GM21423 (cell line): ENCODE data around the gene TEX264.

ENCODE experiments used
- ATAC-seq: cut with Tn5 transposase; IDR thresholded peaks from one replicate; pipeline ENCODE4 v1.9.1; 2021; ENCODE audit warnings: mild to moderate bottlenecking, moderate library complexity; ENCODE audit not compliant: unreplicated experiment

Gene TEX264

DNA sequence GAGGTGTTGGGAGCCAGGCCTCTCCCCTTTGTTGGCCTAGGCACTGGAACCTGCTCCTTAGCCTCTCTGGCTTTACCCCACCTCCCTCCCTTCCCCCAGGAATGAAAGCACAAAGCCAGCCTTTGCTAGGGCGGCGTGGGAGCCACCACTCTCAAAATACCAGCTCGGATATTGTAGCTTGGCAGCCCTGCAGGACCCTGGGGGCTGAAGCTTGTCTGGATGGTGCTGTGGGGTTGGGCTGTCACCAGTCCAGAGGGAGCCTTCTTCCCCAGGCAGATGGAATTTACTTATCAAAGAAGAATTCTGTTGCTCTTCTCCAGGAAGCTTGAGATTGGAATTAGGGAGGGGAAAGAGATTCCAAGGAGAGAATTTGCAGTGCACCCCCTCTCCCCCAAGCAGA lies 20.9 kb downstream of the TEX264 start:
- ATAC-seq, result no peak

DNA sequence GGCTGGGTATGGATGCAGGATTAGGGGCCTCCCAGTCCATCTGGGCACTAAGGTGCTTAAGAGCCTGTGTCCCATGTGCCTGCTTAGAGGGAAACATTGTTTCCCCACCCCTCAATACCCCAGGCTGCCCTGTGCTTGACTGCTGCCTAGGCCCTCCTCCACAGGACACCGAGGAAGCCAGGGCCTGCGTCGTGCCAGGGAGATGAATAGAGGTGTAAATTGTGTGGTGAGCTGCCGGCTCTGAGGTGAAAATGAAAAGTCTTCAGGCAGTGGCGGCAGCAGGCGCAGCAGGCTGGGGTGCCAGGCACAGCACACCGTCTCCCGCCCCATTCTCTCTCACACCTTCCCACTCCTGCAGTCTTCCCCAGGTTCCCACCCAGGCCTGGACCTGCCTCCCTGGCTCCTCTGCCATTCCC lies 21.9 kb downstream of the TEX264 start:
- ATAC-seq, result no peak

DNA sequence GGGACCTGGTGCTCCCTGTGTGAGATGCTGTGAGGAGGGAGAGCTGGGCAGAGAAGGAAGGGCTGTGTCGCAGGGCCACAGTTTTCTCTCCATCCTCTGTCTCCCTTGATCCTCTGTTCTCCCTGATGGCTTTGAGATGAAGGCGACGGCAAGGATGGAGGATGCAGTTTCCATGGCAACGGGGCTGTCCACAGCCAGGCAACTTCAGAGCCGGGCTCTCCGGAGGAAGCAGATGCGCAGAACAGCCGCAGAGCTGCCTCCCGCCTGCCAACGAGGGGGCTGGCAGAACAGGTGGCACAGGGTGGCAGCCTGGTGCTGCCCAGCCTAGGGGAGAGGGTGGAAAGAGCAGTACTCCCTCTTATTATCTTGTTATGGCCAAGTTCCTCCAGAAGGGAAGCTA lies 25.9 kb downstream of the TEX264 start:
- no peak for ATAC-seq

DNA sequence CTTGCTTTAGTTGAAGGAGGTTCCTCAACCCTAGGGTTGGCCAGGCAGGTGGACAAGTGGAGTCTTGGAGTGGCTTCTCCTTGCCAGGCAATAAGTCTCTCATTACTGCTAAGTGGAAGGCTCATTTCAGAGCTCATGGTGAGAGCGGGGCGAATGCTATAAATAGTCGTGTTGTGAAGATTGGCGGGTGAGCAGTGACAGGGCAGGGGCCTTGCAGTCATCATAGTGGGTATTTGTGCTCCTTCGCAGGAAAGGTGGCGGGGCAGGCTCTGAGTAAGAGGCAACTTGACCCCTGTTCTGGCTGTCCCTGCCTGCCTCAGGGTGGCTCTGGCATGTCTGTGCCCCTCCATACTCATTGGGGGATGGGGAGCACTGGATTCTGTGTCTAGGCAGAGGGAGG lies 27.2 kb downstream of the TEX264 start:
- ATAC-seq, result no peak

GRCh38 chr3:51700403-51700802 lies 29.4 kb downstream of the TEX264 start:
- no peak for ATAC-seq

DNA sequence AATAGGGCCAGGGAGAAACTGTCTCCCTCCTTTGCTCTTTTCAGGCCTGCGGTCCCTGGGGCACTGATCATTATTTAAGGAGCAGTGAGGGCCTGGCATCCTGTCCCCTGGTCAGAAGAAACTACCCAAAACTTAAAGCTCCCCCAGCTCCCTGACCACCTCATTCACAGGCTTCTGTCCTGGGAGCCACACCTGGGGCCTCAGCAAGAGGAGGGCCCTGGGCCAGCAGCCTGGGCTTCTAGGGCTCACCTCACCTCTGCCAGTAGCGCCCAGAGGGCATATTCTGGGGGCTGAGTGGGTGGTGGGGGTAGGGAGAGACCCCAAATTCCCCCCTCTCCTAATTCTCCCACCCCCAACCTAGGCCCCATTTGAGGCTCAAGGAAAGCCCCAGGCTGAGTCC lies 31.1 kb downstream of the TEX264 start:
- ATAC-seq, result no peak

DNA sequence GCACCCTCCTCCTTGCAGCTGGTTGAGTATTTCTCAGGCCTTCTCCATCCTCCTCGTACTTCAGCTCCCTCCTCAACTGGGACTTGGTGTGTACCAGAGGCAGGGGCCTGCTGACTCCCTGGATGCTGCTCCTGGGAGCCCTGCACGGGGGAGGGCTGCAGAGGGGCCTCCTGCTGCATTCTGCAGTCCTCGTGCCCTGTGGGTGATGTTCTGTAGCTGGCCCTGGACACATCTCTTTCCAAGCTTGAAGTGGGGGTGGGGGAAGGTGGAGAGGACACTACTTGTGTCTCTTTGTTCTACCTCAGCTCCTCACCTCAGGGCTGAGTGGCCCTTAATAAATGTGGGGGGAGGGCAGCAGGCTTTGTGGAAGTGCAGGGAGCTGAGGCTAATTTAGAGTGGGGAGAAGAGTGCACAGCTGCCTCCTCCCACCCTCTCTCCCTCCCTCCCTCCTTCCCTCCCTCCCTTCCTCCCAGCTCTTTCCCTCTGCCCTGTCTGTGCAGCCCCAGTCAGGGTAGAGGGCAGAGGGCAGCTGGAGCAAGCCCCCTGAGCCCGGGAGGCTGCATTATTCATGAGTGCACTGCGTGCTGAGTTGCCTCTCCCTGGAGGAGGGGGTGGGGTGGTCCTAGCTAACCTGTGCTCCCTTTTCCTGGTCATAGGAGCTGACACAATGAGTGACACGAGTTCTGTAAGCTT lies 32.2 kb downstream of the TEX264 start:
- ATAC-seq, result no peak

DNA sequence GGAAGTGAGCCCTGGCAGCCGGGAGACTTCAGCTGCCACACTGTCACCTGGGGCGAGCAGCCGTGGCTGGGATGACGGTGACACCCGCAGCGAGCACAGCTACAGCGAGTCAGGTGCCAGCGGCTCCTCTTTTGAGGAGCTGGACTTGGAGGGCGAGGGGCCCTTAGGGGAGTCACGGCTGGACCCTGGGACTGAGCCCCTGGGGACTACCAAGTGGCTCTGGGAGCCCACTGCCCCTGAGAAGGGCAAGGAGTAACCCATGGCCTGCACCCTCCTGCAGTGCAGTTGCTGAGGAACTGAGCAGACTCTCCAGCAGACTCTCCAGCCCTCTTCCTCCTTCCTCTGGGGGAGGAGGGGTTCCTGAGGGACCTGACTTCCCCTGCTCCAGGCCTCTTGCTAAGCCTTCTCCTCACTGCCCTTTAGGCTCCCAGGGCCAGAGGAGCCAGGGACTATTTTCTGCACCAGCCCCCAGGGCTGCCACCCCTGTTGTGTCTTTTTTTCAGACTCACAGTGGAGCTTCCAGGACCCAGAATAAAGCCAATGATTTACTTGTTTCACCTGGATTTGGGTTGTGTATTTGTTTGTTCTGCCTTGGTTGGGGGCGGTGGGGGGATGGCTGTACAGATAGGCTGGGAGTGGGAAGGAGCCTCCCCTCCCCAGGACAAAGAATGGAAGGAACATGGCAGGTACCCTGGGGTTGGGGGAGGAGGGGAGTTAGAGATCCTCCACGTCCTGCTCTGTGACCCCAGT lies 32.9 kb downstream of the TEX264 start:
- ATAC-seq, result no peak

- ATAC-seq, result no peak
Observed at GRCh38 chr3:51704511-51704950, 33.5 kb downstream of the TEX264 start.

DNA sequence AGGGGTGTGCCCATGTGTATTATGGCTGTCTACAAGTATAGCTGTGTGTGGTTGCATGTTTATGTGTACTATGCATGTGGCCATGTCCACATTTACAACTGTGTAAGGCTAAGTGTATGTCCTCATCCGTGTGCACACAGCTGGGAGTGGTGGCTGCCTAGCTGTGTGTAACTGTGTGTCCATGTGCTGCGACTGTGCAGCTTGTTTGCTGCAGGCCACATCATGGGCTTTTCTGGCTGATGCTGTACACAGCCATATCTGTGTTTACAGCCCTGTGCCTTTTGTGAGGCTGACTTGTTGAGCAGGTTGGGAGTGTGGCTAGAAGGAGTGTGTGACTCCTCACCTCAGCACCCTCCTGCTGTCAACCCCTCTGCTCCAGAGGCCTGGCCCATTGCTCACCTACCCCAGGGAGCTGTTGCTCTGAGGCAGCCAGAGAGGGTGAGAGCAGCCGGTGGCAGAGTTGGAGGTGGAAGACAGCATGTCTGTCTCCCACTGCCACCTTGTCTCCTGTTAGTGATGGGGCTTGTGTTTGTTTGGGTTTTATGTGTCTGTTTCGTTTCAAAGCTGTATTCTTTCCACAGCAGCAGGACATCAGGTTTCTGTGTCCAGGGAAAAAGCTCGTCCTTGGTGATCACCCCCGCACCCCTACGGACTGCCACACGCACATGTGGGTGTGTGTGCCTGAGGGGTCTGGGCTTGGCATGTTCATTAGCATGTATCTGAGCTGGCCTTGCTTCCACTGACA lies 34.4 kb downstream of the TEX264 start:
- ATAC-seq, result no peak

DNA sequence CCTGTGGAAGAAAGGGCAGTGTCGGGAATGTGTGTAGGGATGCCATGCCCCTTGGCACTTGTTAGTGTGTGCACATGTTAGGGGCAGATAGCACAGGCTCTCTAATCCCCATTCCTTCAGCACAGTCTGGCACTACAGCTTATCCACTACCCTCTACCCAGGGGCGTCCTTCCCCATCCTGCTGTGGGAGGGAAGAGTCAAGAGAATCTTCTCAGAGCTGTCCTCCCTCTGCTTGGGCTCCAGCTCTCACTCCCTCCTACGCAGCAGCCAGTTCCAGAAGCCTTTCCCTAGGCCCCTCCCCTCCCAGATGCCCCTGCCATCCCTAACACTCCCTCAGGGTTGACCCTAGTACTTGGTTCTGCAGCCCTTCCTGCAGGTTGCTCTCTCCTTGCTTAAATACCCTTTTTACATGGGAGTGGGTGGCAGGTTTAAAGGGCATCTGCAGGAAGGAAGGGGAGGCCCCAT lies 35.0 kb downstream of the TEX264 start:
- ATAC-seq, result no peak

- no peak for ATAC-seq
Observed at GRCh38 chr3:51706788-51707731, 36.0 kb downstream of the TEX264 start, which contains the start of gene GRM2. GRM2 (plus strand) TSS chr3:51707068; CDS start chr3:51708984, 1,916 bp downstream.

DNA sequence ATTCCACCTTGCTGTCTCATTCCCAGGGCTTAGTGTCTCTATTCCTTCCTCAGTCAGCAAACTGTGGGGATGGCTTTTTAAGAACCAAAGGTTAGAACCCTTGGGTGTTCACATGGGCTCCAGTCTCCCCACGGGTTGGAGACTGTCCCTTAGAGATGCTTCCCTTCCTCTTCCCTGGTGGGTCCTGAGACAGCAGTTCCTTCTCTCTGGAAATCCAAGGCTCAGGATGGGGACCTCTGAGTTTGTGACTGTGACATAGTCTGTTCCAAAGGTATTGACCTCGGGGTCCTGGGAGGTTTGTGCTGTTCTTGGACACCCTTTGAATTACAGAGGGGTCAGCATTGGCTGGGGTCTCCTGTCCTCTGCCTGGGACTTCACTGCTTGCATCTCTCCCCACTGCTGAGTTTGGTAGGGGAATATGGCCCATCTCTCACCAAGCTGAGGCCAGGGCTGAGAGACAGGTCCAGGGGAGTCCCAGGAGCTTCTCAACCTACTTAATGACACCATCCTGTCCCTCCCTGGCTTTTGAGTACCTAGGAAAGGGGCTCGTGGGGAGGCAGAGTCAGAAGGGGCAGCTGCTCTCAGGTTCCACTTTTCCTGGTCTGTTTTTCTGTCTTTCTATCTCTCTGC lies 37.3 kb downstream of the TEX264 start:
- no peak for ATAC-seq

- no peak for ATAC-seq
Observed at GRCh38 chr3:51709004-51709420, 38.0 kb downstream of the TEX264 start.

DNA sequence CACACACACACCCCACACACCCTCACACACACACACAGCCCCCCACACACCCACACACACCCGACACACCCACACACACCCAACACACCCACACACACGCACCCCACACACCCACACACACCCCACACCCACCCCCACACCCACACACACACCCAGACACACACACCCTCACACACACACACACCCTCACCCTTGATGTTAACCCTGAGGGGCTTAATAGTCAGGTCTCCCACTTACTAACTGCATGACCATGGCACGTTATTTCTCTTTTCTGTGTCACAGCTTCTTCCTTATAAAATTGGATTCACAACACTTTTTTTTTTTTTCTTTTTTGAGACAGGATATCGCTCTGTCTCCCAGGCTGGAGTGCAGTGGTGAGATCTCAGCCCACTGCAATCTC lies 38.6 kb downstream of the TEX264 start:
- no peak for ATAC-seq

DNA sequence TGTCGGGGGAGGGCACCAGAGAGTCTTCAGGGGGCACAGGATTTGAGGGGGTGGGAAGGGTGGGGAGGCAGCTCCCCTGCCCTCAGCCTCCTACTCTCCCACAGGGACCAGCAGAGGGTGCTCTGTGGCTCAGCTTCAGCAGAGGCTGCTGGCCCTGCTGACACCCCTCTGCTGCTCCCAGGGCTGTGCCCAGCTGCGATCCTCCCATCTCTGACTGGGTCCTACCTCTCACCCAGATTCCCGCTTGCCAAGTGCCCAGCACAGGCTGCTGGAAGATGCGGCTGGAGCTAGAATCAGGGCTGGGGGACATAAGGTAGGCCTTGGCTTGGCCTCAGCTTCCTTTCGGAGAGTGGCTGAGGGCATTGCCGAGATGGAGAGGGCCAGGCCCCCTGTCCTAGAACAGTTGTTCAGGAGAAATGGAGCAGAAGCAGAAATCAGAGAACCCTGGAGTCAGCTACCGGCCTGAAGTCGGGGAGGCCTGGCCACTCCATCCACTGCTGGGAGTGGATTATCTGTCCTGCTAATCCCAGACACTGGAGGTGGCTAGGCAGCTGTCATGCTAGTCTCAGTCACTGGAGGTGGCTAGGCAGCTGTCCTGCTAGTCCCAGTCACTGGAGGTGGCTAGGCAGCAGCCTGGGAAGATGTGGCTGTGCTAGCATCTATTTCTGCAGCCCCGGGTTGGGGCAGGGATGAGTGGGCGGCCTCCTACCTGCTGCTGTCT lies 39.7 kb downstream of the TEX264 start:
- ATAC-seq, result no peak

GRCh38 chr3:51711352-51712037 lies 40.4 kb downstream of the TEX264 start:
- ATAC-seq, result no peak

GRCh38 chr3:51712038-51712420 lies 41.0 kb downstream of the TEX264 start:
- ATAC-seq, result no peak

- no peak for ATAC-seq
Observed at GRCh38 chr3:51712511-51712931, 41.5 kb downstream of the TEX264 start.
